Measurements from ENCODE around the gene MAGEA2B.
"Not testable (repeated sequence)": the region's sequence is repeated elsewhere in the genome, so short reads cannot be mapped to it uniquely, and the experiment has no call there.

Gene MAGEA2B

DNA sequence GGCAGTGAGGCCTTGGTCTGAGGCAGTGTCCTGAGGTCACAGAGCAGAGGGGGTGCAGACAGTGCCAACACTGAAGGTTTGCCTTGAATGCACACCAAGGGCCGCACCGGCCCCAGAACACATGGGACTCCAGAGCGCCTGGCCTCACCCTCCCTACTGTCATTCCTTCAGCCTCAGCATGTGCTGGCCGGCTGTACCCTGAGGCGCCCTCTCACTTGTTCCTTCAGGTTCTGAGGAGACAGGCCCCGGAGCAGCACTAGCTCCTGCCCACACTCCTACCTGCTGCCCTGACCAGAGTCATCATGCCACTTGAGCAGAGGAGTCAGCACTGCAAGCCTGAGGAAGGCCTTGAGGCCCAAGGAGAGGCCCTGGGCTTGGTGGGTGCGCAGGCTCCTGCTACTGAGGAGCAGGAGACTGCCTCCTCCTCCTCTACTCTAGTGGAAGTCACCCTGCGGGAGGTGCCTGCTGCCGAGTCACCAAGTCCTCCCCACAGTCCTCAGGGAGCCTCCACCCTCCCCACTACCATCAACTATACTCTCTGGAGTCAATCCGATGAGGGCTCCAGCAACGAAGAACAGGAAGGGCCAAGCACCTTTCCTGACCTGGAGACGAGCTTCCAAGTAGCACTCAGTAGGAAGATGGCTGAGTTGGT lies 21.6 kb downstream of the MAGEA2B start:
- Mint-ChIP-seq H3K4me1 (ENCODE audit: low read depth) (no peaks in the 10 kb centered on the region), H3K27ac (no peak overlapping the region)

DNA sequence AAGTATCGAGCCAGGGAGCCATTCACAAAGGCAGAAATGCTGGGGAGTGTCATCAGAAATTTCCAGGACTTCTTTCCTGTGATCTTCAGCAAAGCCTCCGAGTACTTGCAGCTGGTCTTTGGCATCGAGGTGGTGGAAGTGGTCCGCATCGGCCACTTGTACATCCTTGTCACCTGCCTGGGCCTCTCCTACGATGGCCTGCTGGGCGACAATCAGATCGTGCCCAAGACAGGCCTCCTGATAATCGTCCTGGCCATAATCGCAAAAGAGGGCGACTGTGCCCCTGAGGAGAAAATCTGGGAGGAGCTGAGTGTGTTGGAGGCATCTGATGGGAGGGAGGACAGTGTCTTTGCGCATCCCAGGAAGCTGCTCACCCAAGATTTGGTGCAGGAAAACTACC lies 22.1 kb downstream of the MAGEA2B start:
- not testable (repeated sequence) for H3K4me3 Mint-ChIP-seq; H3K27me3 Mint-ChIP-seq (ENCODE audit: low read depth); H3K27ac Mint-ChIP-seq; H3K36me3 Mint-ChIP-seq (ENCODE audit: low read depth); H3K9me3 Mint-ChIP-seq; H3K4me1 Mint-ChIP-seq (ENCODE audit: low read depth); DNase-seq (ENCODE audit: low spot score)

More for the DNA sequence above, 21.6 kb downstream of the MAGEA2B start:
- no peaks in the 10 kb centered on the region for H3K27me3 Mint-ChIP-seq (ENCODE audit: low read depth)
- H3K9me3 Mint-ChIP-seq = no peaks in the 10 kb centered on the region
- no peaks in the 10 kb centered on the region for H3K36me3 Mint-ChIP-seq (ENCODE audit: low read depth)
- no peak for DNase-seq (ENCODE audit: low spot score)
- no peak overlapping the region for H3K4me3 Mint-ChIP-seq

- H3K9me3 Mint-ChIP-seq = no peaks in the 10 kb centered on the region
- H3K4me3 Mint-ChIP-seq = no peak overlapping the region
- H3K27ac Mint-ChIP-seq = no peak overlapping the region
- no peaks in the 10 kb centered on the region for H3K36me3 Mint-ChIP-seq (ENCODE audit: low read depth)
- H3K27me3 Mint-ChIP-seq (ENCODE audit: low read depth) = no peaks in the 10 kb centered on the region
- no peak for DNase-seq (ENCODE audit: low spot score)
- H3K4me1 Mint-ChIP-seq (ENCODE audit: low read depth) = no peaks in the 10 kb centered on the region
Observed at GRCh38 chrX:152738560-152738959, 24.1 kb downstream of the MAGEA2B start.

DNA sequence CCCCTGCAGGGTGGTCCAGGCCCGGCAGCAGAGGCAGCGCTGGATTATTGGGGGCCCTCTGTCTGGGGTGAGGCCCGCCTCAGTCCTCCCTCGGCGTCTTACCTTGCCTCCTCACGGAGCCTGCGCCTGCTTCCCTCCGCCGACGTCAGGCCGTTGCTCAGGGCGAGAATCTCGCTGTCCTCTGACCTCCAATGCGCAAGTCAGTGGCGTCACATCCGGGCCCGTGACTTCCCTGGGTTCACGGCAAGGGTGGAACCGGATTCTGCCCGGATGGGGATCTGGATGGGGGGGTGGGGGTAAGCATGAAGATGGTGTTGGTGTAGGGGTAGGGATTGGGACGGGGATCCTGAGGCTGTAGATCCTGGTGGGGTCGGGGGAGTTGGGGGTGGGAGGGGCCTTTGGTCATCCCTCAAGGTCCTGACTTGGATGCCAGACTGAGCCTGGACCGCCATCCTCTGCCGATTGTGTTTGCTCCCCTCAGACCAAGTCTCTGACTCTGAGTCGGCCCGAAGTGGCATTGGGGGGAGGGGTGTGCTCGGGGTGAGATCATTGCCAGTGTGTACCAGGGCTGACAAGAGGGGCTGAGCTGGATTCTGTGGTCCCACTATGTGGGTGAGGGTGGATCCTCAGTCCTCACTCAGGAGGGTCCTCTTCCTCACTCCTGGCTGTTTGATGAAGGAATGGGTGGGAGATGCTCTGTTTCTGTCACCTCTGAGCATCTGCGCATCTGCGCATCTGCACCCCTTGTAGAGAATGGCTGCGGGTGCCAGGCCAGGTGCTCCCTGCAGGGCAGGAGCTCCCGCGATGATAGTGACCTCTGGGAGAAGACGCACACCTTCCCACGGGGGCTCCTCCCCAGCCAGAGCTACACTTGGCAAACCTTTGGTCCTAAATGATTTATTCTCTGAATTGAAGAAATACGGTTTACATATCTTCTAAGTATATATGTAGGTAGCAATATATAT lies 39.5 kb downstream of the MAGEA2B start, which contains the start of gene MAGEA2:
Gene MAGEA2 (minus strand): TSS at position 157 of the 965 bp plus-strand sequence. CDS start 2,479 bp downstream, outside the sequence.
- H3K4me1 Mint-ChIP-seq (ENCODE audit: low read depth); H3K27me3 Mint-ChIP-seq (ENCODE audit: low read depth); H3K4me3 Mint-ChIP-seq; H3K27ac Mint-ChIP-seq; H3K36me3 Mint-ChIP-seq (ENCODE audit: low read depth); DNase-seq (ENCODE audit: low spot score); H3K9me3 Mint-ChIP-seq: not testable (repeated sequence)

DNA sequence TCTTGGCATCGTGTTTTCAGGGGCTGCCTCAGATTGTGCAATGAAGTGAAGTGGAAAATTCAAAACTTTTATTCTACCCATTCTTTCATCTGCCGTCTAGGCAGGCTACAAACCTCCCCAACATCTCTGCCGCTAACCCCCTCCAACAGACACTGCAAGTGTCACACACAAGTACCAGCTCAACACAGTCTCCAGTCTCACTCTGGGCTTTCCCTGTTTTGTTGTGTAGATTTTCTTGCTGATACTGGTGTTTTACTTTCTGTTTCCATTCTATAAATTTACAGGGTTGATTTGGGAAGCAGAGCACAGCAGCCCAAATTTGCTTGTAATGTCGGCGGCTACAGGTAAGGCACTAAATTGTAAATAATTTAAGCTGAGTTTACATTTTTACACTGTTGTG lies 40.4 kb downstream of the MAGEA2B start:
- DNase-seq (ENCODE audit: low spot score); H3K36me3 Mint-ChIP-seq (ENCODE audit: low read depth); H3K27ac Mint-ChIP-seq; H3K4me1 Mint-ChIP-seq (ENCODE audit: low read depth); H3K27me3 Mint-ChIP-seq (ENCODE audit: low read depth); H3K9me3 Mint-ChIP-seq; H3K4me3 Mint-ChIP-seq: not testable (repeated sequence)

DNA sequence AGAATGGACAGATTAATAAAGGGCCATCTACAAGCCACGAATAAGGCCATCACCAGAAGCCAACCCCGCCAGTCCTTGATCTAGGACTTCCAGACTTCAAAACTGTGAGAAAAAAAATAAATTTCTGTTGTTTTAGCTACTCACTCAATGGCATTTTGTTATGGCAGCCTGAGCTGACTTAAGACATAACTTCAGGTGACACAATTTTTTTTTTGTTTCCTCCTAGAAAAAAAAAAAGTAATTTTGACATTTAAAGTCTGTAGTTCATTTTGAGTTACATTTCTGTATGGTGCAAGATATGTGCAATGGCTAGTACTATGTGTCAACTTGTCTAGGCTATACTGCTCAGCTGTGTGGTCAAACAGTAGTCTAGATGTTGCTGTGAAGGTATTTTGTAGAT lies 44.5 kb downstream of the MAGEA2B start, which contains the start of gene CSAG3:
Gene CSAG3 (plus strand): TSS at position 301 of the 400 bp plus-strand sequence.
- DNase-seq (ENCODE audit: low spot score); H3K4me1 Mint-ChIP-seq (ENCODE audit: low read depth); H3K36me3 Mint-ChIP-seq (ENCODE audit: low read depth); H3K4me3 Mint-ChIP-seq; H3K27ac Mint-ChIP-seq; H3K9me3 Mint-ChIP-seq; H3K27me3 Mint-ChIP-seq (ENCODE audit: low read depth): not testable (repeated sequence)

GRCh38 chrX:152759544-152759943 lies 45.1 kb downstream of the MAGEA2B start:
- not testable (repeated sequence) for H3K36me3 Mint-ChIP-seq (ENCODE audit: low read depth); H3K4me1 Mint-ChIP-seq (ENCODE audit: low read depth); H3K9me3 Mint-ChIP-seq; H3K27me3 Mint-ChIP-seq (ENCODE audit: low read depth); H3K4me3 Mint-ChIP-seq; H3K27ac Mint-ChIP-seq; DNase-seq (ENCODE audit: low spot score)

DNA sequence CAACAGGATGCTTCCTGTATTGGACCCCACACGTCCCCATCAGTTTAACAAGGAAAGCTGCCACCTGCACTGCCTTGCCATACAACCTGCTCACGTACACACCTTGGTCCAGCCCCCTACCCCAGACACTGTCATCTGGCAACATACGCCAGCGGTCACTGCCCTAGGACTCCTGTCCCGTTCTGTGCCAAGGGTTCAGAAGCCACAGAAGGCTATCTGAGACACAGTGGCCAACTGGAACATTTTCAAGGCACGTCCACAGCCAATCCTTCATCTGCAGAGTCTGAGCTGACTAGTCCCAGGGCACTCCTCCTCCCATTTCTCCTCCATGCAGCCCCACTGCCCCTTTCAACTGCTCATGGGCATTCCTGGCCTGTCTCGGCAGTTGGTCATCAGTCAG lies 47.2 kb downstream of the MAGEA2B start:
- H3K4me1 Mint-ChIP-seq (ENCODE audit: low read depth); H3K27ac Mint-ChIP-seq; H3K36me3 Mint-ChIP-seq (ENCODE audit: low read depth); H3K4me3 Mint-ChIP-seq; DNase-seq (ENCODE audit: low spot score); H3K27me3 Mint-ChIP-seq (ENCODE audit: low read depth); H3K9me3 Mint-ChIP-seq: not testable (repeated sequence)

DNA sequence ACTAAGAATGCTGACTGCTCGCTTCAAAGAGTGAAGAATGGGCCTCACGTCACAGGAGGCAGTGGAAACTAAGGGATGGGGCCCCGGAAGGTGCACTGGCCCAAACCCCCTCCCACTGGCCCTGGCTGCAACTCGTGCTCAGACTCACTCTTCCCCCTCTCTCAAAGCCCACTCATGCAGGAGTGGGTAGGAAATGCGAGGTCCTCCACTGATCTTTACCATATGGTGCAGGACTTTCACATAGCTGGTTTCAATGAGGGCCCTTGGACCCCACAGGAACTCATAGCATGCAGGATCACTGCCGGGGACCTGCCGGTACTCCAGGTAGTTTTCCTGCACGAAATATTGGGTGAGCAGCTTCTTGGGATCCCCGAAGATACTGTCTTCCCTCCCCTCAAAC lies 52.1 kb downstream of the MAGEA2B start:
- H3K4me1 Mint-ChIP-seq (ENCODE audit: low read depth); DNase-seq (ENCODE audit: low spot score); H3K4me3 Mint-ChIP-seq; H3K36me3 Mint-ChIP-seq (ENCODE audit: low read depth); H3K9me3 Mint-ChIP-seq; H3K27me3 Mint-ChIP-seq (ENCODE audit: low read depth); H3K27ac Mint-ChIP-seq: not testable (repeated sequence)
